Measurements from ENCODE around the gene GABRG3. TPM values are rescaled to one million over a fixed set of nuclear protein-coding genes. Genes with fewer than 3 reads are reported as not detected.
"Not testable (repeated sequence)": the region's sequence is repeated elsewhere in the genome, so short reads cannot be mapped to it uniquely, and the experiment has no call there.

Gene GABRG3
- polyA plus RNA-seq, 1 donor = 2.1 TPM

- DNase-seq = no peak
Measured at GRCh38 chr15:27339138-27339537, 368.2 kb downstream of the GABRG3 start.

- no peak for DNase-seq
Measured at GRCh38 chr15:27341780-27342343, 370.9 kb downstream of the GABRG3 start.

- DNase-seq = peak; percentile 37
Measured at GRCh38 chr15:27342991-27343390, 372.0 kb downstream of the GABRG3 start.

- DNase-seq = no peak
Measured at GRCh38 chr15:27352136-27352535, 381.2 kb downstream of the GABRG3 start.

GRCh38 chr15:27353856-27354255 is 382.9 kb downstream of the GABRG3 start:
- DNase-seq = no peak

- no peak for DNase-seq
Measured at GRCh38 chr15:27358751-27359434, 387.9 kb downstream of the GABRG3 start.

GRCh38 chr15:27359586-27359985 is 388.6 kb downstream of the GABRG3 start:
- DNase-seq = no peak

GRCh38 chr15:27360316-27360715 is 389.3 kb downstream of the GABRG3 start:
- DNase-seq = no peak

- DNase-seq = no peak
Measured at GRCh38 chr15:27361438-27361837, 390.5 kb downstream of the GABRG3 start.

GRCh38 chr15:27365456-27365855 is 394.5 kb downstream of the GABRG3 start:
- DNase-seq = no peak

- DNase-seq = not testable (repeated sequence)
Measured at GRCh38 chr15:27377391-27377790, 406.4 kb downstream of the GABRG3 start.

- no peak for DNase-seq
Measured at GRCh38 chr15:27382361-27383025, 411.5 kb downstream of the GABRG3 start.

- no peak for DNase-seq
Measured at GRCh38 chr15:27383726-27384125, 412.7 kb downstream of the GABRG3 start.

GRCh38 chr15:27392163-27392562 is 421.2 kb downstream of the GABRG3 start:
- no peak for DNase-seq

- no peak for DNase-seq
Measured at GRCh38 chr15:27396521-27396920, 425.5 kb downstream of the GABRG3 start.

- DNase-seq = no peak
Measured at GRCh38 chr15:27396996-27397395, 426.0 kb downstream of the GABRG3 start.

- no peak for DNase-seq
Measured at GRCh38 chr15:27398631-27399161, 427.7 kb downstream of the GABRG3 start.

GRCh38 chr15:27399241-27399640 is 428.3 kb downstream of the GABRG3 start:
- no peak for DNase-seq

- no peak for DNase-seq
Measured at GRCh38 chr15:27401471-27401870, 430.5 kb downstream of the GABRG3 start.

GRCh38 chr15:27408428-27408827 is 437.4 kb downstream of the GABRG3 start:
- DNase-seq = no peak

- DNase-seq = no peak
Measured at GRCh38 chr15:27410996-27411605, 440.1 kb downstream of the GABRG3 start.

- DNase-seq = no peak
Measured at GRCh38 chr15:27412415-27412814, 441.4 kb downstream of the GABRG3 start.
